Activated CD4-positive, alpha-beta memory T cell treated with anti-CD3 and anti-CD28 coated beads for 36 hours (primary cell): Measurements from ENCODE around the gene STAM2. TPM values are rescaled to one million over a fixed set of nuclear protein-coding genes. Genes with fewer than 3 reads are reported as not detected.
"Not testable (repeated sequence)": the region's sequence is repeated elsewhere in the genome, so short reads cannot be mapped to it uniquely, and the experiment has no call there.

Source experiments
- CTCF ChIA-PET: fragments of 350-600 bp; sonication (Branson Sonifier 250); formaldehyde crosslinking; loops from one replicate; lab custom pipeline; 2021; ENCODE audit warnings: antibody characterized with exemption, inconsistent platforms; lab: Charles Lee
- POLR2A ChIA-PET: fragments of 350-600 bp; sonication (Branson Sonifier 250); formaldehyde crosslinking; loops from one replicate; lab custom pipeline; 2021; ENCODE audit warnings: antibody characterized with exemption; lab: Charles Lee
- DNase-seq: peaks from one replicate; pipeline ENCODE4 v3.0.0-alpha.2; 2020
- H3K27ac Mint-ChIP-seq: one replicate; pipeline ENCODE4 v1.8.0; 2021; ENCODE audit warnings: mixed read lengths
- H3K27me3 Mint-ChIP-seq: one replicate; pipeline ENCODE4 v1.8.0; 2021; ENCODE audit warnings: mixed read lengths
- H3K36me3 Mint-ChIP-seq: one replicate; pipeline ENCODE4 v1.8.0; 2021; ENCODE audit warnings: mixed read lengths
- H3K4me1 Mint-ChIP-seq: one replicate; pipeline ENCODE4 v1.8.0; 2021; ENCODE audit warnings: low read depth, mixed read lengths
- H3K4me3 Mint-ChIP-seq: one replicate; pipeline ENCODE4 v1.8.0; 2021; ENCODE audit warnings: mild to moderate bottlenecking, mixed read lengths
- H3K9me3 Mint-ChIP-seq: one replicate; pipeline ENCODE4 v1.8.0; 2021; ENCODE audit warnings: mixed read lengths
- intact Hi-C: fragments of 100-400 bp; cut with micrococcal nuclease; formaldehyde crosslinking; loops from one replicate; pipeline ENCODE4 v1.15.1; 2023
- total RNA-seq, 2 experiments: library from RNA; stranded (reverse); gene quantifications; one replicate each; pipeline ENCODE4 v1.2.3, GENCODE V29; 2021

STAM2 gene
- total RNA-seq = 10 to 100 TPM; 16.4 to 17.6 TPM

DNA sequence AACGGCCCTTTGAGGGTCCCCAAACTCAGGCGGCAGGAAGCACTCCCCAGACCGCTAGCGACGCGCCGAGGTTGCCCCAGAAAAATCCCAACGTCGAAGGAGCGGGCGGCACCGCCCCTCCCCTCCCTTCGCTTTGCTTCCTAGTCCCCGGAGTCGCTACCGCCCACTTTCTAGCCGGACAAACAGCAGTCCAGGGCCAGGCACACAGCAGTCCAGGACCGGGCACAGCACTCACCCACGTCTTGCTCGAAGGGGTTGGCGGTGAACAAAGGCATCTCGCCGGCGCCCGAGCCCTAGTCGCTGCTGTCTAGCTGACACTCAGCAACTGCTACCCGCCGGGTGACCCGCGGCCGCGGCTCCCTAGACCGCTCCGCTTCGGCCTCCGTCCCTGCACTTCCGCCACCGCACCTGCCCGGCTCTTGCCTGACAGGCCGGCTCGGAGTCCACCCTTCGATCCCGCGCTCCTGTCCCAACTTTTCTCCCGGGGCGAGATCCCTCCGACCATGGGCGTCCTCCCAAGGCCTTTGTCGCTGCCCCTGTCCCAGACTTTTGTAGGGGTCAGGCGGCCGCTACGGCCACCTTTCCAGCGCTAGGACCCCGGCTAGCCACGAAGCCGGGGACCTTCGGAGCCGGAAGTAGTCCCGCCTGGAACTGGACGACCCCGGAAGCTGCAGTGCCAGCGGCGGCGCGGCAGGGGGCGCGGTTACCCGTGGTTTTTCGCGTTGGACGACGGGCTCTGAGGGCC, at the start of gene STAM2:
STAM2 (minus strand) TSS at position 396 of the 745 bp plus-strand sequence; CDS start at position 275, 121 bp downstream.
- Mint-ChIP-seq H3K9me3 (no peaks in the 10 kb centered on the region), H3K27ac (peak within 1 kb of the TSS; percentile 99), H3K4me1 (peaks cover 26% of the 10 kb centered on the region), H3K27me3 (peaks cover 3% of the 10 kb centered on the region), H3K36me3 (peaks cover 5% of the 10 kb centered on the region), H3K4me3 (peak within 1 kb of the TSS; percentile 96)
- CTCF ChIA-PET = interaction anchor here (0.6 to 4.3 kb wide), 21 partner anchors 8 to 684 kb away, joined by 3 to 63 read pairs (median 3); no protein-coding TSS in a partner anchor
- DNase-seq = peak; percentile 96
- POLR2A ChIA-PET = interaction anchor here (0.8 to 1.2 kb wide), 2 partner anchors 462 to 542 kb away, joined by 3 read pairs; no protein-coding TSS in a partner anchor
- intact Hi-C loops = loop anchor here (1.0 to 10.0 kb wide), 11 partner anchors 9 to 891 kb away; partner anchors contain the start of genes ARL5A, ARL6IP6, CACNB4 and FMNL2

DNA sequence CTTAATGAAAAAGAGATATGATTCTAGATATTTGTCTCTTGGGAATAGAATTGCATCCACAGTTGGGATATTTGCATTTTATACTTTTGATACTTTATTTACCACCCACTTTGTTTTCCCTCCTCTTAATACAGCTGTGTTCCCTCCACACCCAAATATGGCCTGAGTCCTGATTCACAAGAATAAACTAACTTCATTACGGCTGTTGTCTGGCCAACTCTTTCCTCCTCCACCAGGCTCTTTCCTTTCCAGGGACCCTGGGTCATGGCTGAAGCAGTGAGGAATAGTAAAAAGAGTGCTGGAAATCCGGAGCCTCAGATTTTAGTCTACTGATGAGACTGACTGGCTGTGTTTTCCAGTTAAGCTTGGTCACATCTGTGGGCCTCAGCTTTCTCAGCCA, 48.4 kb upstream of the STAM2 start:
- ChIA-PET POLR2A (no interaction called here), CTCF (no interaction called here)
- no peak overlapping the region for H3K27ac Mint-ChIP-seq
- intact Hi-C loops = no loop called here
- no peaks in the 10 kb centered on the region for H3K4me1 Mint-ChIP-seq
- DNase-seq = no peak
- H3K36me3 Mint-ChIP-seq = no peaks in the 10 kb centered on the region
- no peaks in the 10 kb centered on the region for H3K9me3 Mint-ChIP-seq
- no peak overlapping the region for H3K4me3 Mint-ChIP-seq
- peaks cover 5% of the 10 kb centered on the region for H3K27me3 Mint-ChIP-seq

DNA sequence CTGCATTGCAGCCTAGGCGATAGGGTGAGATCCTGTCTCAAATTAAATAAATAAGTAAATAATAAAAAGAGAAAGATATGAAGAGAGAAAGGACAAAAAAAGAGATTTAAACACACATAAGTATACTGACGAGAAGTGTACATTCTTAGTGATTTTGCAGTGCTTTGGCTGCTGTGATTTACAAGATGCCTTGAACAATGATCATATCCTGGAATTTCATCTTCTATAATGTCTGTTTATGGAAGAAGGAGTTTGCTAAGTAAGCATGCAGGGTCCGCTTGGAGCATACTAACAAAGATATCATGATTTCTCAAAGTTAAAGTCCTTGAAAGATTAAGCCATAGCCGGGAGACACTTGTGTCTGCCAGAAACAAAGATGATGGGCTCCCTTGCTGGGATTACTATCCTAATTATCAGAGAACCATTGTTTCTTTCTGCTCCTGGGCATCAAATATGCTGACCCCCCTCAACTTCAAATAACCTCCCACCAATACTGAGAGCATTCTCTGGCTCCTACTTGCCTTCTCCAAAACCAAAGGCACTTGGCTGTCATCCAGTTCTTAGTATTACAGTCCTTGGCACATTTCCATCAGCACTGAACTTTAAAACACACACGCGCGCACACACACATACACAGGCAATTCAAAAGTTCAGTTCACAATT, 47.5 kb upstream of the STAM2 start:
- no peaks in the 10 kb centered on the region for H3K4me1 Mint-ChIP-seq
- no peak for DNase-seq
- ChIA-PET CTCF (no interaction called here), POLR2A (no interaction called here)
- intact Hi-C loops = no loop called here
- peaks cover 5% of the 10 kb centered on the region for H3K27me3 Mint-ChIP-seq
- no peak overlapping the region for H3K4me3 Mint-ChIP-seq
- no peak overlapping the region for H3K27ac Mint-ChIP-seq
- no peaks in the 10 kb centered on the region for H3K36me3 Mint-ChIP-seq
- no peaks in the 10 kb centered on the region for H3K9me3 Mint-ChIP-seq

DNA sequence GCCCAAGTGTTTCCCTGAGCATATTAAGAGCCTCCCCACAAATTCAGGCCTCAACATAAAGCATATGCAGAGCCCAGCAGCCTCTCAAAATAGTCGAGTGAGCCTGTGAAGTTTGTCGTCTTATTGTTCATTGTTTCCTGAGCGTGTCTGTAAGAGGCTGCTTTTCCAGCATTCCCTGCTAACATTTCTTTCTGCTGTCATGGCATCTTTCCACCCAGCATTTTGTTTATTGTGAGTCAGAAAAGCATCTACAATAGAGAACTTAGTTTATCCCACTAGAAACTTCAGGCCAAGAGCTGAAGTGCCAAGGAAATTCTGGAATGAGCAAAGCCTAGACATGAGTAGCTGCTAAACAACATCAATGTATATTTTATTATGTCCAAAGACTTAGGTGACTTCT, 46.3 kb upstream of the STAM2 start:
- Mint-ChIP-seq H3K27ac (no peak overlapping the region), H3K9me3 (no peaks in the 10 kb centered on the region), H3K27me3 (peaks cover 4% of the 10 kb centered on the region), H3K36me3 (no peaks in the 10 kb centered on the region), H3K4me3 (no peak overlapping the region), H3K4me1 (no peaks in the 10 kb centered on the region)
- CTCF ChIA-PET = no interaction called here
- DNase-seq = no peak
- intact Hi-C loops = no loop called here
- POLR2A ChIA-PET = no interaction called here

DNA sequence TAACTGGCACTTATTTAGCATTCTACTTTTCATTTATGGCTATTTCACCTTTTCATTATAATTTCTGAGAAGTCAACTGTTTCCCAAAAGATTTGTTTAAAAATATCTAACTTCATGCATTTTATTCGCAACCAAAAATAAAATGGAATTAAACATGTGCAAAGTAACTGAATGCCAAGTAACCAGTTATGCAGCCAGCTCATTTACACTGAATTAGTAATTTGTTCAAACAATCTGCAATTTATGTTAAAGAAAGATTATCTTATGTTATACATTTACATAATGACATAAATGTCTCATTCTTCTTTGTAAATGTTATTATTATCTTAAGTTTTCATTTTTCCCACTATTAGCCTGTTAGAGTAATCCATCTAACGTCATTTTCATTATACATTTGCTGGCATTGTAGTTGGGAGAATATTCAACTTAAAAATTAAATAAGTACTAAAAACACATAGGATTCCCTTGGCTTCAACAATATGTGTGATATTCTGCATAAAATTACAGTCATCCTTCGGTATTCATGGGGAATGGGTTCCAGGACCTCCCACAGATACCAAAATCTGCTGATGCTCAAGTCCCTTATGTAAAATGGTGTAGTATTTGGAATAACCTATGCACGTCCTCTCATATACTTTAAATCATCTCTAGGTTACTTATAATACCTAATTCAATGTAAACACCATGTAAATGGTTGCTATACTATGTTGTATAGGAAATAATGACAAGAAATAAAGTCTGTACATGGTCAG, 43.7 kb upstream of the STAM2 start:
- no peak overlapping the region for H3K4me3 Mint-ChIP-seq
- intact Hi-C loops = no loop called here
- ChIA-PET CTCF (no interaction called here), POLR2A (no interaction called here)
- H3K27ac Mint-ChIP-seq = no peak overlapping the region
- DNase-seq = no peak
- H3K4me1 Mint-ChIP-seq = no peaks in the 10 kb centered on the region
- no peaks in the 10 kb centered on the region for H3K36me3 Mint-ChIP-seq
- H3K27me3 Mint-ChIP-seq = peaks cover 7% of the 10 kb centered on the region
- no peaks in the 10 kb centered on the region for H3K9me3 Mint-ChIP-seq

DNA sequence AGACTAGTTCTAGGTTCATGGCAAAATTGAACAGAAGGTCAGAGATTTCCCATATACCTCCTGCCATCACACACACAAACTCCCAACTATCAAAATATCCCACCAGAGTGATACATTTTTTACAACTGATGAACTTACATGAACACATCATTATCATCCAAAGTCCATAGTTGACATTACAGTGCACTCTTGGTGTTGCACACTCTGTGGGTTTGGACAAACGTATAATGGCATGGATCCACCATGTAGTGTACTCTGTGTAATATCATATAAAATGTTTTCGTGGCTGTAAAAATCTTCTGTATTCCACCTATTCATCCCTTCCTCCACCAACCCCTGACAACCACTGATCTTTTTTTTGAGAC, 25.9 kb upstream of the STAM2 start:
- CTCF ChIA-PET = no interaction called here
- POLR2A ChIA-PET = no interaction called here
- H3K36me3 Mint-ChIP-seq = no peaks in the 10 kb centered on the region

DNA sequence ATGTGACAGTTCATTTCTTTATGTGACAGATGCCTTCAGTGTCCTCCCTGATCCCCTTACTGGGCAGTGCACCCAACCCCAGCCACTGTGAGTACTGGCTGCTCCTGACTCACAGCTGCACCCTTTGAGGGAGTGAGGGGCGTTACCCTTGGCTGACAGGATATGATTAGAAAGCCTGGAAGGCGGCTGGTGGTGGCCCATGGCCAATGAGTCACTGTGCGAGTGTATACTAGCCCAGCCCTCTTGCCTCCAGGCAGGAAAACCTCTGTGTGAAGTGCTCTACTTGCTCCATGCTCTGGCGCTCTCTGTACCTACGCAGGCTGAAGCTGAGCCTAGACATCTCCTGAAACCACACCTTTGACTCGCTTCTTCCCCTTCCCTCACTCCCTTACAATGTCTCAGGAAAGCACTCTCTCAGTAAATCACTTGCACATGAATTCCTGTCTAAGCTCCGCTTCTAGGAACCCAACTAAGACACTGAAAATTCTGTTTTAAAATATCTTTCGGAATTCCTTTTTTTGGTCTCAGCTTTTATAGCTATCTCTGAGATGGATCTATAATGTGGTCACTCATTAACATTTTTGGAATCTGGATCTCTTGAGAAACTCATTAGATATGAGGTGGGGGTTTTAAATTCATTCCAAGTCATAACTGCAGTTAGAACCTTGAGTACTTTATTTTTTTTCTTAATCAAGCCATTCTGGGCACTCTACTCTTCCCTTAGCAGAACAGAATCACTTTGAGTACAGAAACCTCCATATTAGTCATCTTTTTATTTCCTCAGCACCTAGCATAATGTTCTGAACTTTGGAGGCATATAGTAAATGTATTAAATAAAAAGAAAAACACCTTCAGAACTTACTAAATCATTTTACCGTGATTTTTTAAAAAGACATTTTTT, 25.3 kb upstream of the STAM2 start:
- Mint-ChIP-seq H3K36me3 (no peaks in the 10 kb centered on the region), H3K27ac (no peak overlapping the region), H3K4me3 (no peak overlapping the region), H3K4me1 (no peaks in the 10 kb centered on the region), H3K9me3 (peaks cover 2% of the 10 kb centered on the region), H3K27me3 (peaks cover 18% of the 10 kb centered on the region)
- peak; percentile 63 for DNase-seq
- ChIA-PET CTCF (no interaction called here), POLR2A (no interaction called here)
- intact Hi-C loops = no loop called here

More for the DNA sequence above, 25.9 kb upstream of the STAM2 start:
- H3K27ac Mint-ChIP-seq = no peak overlapping the region
- no peak overlapping the region for H3K4me3 Mint-ChIP-seq
- peaks cover 1% of the 10 kb centered on the region for H3K9me3 Mint-ChIP-seq
- DNase-seq = no peak
- peaks cover 18% of the 10 kb centered on the region for H3K27me3 Mint-ChIP-seq
- intact Hi-C loops = no loop called here
- H3K4me1 Mint-ChIP-seq = no peaks in the 10 kb centered on the region

DNA sequence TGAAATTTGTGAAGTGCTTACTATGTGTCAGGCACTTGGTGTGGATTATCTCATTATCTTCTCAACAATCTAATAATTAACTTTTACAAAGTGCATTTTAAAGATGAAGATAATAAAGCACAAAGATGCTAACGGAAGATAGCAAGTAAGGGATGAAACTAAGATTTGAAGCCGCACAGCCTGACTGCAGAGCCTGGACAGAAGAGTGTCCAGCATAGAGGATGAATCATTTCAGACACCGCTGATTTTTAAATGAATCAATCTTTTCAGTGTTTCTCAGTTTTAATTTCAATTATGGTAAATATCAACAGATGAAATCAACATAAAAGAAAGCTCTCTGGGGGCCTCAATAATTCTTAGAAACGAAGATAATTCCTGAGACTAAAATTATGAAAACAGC, 24.5 kb upstream of the STAM2 start:
- no peak for DNase-seq
- H3K4me1 Mint-ChIP-seq = no peaks in the 10 kb centered on the region
- ChIA-PET CTCF (interaction anchor here (1.0 kb wide), 1 partner anchor 11 kb away, joined by 3 read pairs; no protein-coding TSS in a partner anchor), POLR2A (no interaction called here)
- H3K36me3 Mint-ChIP-seq = no peaks in the 10 kb centered on the region
- peaks cover 2% of the 10 kb centered on the region for H3K9me3 Mint-ChIP-seq
- H3K27ac Mint-ChIP-seq = no peak overlapping the region
- intact Hi-C loops = no loop called here
- peaks cover 18% of the 10 kb centered on the region for H3K27me3 Mint-ChIP-seq
- H3K4me3 Mint-ChIP-seq = no peak overlapping the region

DNA sequence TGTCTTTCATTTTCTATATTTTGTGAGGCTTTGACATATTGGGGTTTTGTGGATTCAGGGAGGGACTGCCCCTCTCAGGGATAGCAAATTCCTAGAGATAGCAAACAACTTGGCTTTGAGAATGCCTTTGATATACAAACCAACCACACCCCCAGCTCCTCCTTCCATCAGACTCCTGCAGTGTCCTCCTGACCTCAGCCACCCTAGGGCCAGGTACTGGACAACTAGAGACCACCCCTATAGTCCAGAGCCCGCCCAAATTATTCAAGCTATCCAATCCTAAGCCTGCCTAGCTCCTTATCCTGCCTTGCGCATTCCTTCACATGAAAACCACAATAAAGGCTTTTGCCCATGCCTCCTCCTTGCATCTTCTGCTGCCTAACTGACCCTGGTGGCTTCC, 22.9 kb upstream of the STAM2 start:
- no peaks in the 10 kb centered on the region for H3K36me3 Mint-ChIP-seq
- DNase-seq = no peak
- POLR2A ChIA-PET = no interaction called here
- H3K4me3 Mint-ChIP-seq = no peak overlapping the region
- CTCF ChIA-PET = interaction anchor here (1.4 kb wide), 1 partner anchor 437 kb away, joined by 4 read pairs; no protein-coding TSS in a partner anchor
- H3K27ac Mint-ChIP-seq = no peak overlapping the region
- H3K27me3 Mint-ChIP-seq = peaks cover 20% of the 10 kb centered on the region
- peaks cover 2% of the 10 kb centered on the region for H3K9me3 Mint-ChIP-seq
- no peaks in the 10 kb centered on the region for H3K4me1 Mint-ChIP-seq
- intact Hi-C loops = no loop called here

DNA sequence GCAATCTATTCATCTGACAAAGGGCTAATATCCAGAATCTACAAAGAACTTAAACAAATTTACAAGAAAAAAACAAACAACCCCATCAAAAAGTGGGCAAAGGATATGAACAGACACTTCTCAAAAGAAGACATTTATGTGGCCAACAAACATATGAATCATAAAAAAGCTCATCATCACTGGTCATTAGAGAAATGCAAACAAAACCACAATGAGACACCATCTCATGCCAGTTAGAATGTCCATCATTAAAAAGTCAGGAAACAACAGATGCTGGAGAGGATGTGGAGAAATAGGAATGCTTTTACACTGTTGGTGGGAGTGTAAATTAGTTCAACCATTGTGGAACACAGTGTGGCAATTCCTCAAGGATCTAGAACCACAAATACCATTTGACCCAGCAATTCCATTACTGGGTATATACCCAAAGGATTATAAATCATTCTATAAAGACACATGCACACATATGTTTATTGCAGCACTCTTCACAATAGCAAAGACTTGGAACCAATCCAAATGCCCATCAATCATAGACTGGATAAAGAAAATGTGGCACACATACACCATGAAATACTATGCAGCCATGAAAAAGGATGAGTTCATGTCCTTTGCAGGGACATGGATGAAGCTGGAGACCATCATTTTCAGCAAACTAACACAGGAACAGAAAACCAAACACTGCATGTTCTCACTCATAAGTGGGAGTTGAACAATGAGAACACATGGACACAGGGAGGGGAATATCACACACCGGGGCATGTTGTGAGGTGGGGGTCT, 22.1 kb upstream of the STAM2 start:
- H3K36me3 Mint-ChIP-seq = not testable (repeated sequence)

More for the DNA sequence above, 22.1 kb upstream of the STAM2 start:
- DNase-seq, intact Hi-C loops, CTCF ChIA-PET, POLR2A ChIA-PET, H3K4me1 Mint-ChIP-seq, H3K27ac Mint-ChIP-seq, H3K4me3 Mint-ChIP-seq, H3K9me3 Mint-ChIP-seq: not testable (repeated sequence)
- H3K27me3 Mint-ChIP-seq = peaks cover 25% of the 10 kb centered on the region
